Fibroblast of lung (primary cell): ENCODE data around the gene RNF150. TPM values are rescaled to one million over a fixed set of nuclear protein-coding genes. Genes with fewer than 3 reads are reported as not detected.

Experiments used
- DNase-seq, 2 donors: peaks; one replicate each; pipeline versions ENCODE4 v3.0.0 to v3.0.0-alpha.2; 2010; ENCODE audit warnings: low read depth in 2 of 2
- H2AFZ ChIP-seq: 2 replicates; pipeline ENCODE4 v1.5.1; 2012; ENCODE audit warnings: low read length, control low read depth, inconsistent platforms
- H3K27ac ChIP-seq: 2 replicates; pipeline ENCODE4 v1.5.1; 2011; ENCODE audit warnings: low read length, control low read depth; ENCODE audit not compliant: insufficient read depth
- H3K27me3 ChIP-seq: 2 replicates; pipeline ENCODE4 v1.5.1; 2011; ENCODE audit warnings: mild to moderate bottlenecking, low read length; ENCODE audit not compliant: control insufficient read depth, insufficient read depth
- H3K36me3 ChIP-seq: 2 replicates; pipeline ENCODE4 v1.5.1; 2011; ENCODE audit warnings: low read length; ENCODE audit not compliant: control insufficient read depth, insufficient read depth
- H3K4me1 ChIP-seq: 2 replicates; pipeline ENCODE4 v1.5.1; 2011; ENCODE audit warnings: low read length; ENCODE audit not compliant: control insufficient read depth, insufficient read depth; ENCODE audit errors: extremely low read depth
- H3K4me2 ChIP-seq: 2 replicates; pipeline ENCODE4 v1.5.1; 2011; ENCODE audit warnings: low read length, control low read depth; ENCODE audit not compliant: insufficient read depth; ENCODE audit errors: extremely low read depth
- H3K4me3 ChIP-seq, 4 experiments: fragments of 200-600 bp in 1 of 4; sonication (generic) in 1 of 4; replicated peaks in 1 of 4; 2 replicates each; pipeline ENCODE4 v1.5.1; 2011 to 2016; ENCODE audit warnings: low read length in 4 of 4, low read depth in 3 of 4, mild to moderate bottlenecking in 3 of 4, control low read depth in 2 of 4, inconsistent platforms in 1 of 4, mixed read lengths in 1 of 4; ENCODE audit not compliant: insufficient read depth in 1 of 4; ENCODE audit errors: control extremely low read depth in 1 of 4
- H3K79me2 ChIP-seq: 2 replicates; pipeline ENCODE4 v1.5.1; 2012; ENCODE audit warnings: mild to moderate bottlenecking, low read length, inconsistent platforms; ENCODE audit not compliant: control insufficient read depth, insufficient read depth
- H3K9ac ChIP-seq: 2 replicates; pipeline ENCODE4 v1.5.1; 2011; ENCODE audit warnings: mild to moderate bottlenecking, low read length, control low read depth; ENCODE audit not compliant: insufficient read depth
- H3K9me3 ChIP-seq: 2 replicates; pipeline ENCODE4 v1.5.1; 2012; ENCODE audit warnings: low read depth, low read length; ENCODE audit not compliant: control insufficient read depth, insufficient read depth
- H4K20me1 ChIP-seq: 2 replicates; pipeline ENCODE4 v1.5.1; 2011; ENCODE audit warnings: low read length; ENCODE audit not compliant: control insufficient read depth, insufficient read depth; ENCODE audit errors: extremely low read depth
- CTCF ChIP-seq, 2 donors: IDR thresholded peaks in 1 of 2; conservative IDR thresholded peaks in 1 of 2; 1 replicate in 1 of 2; 2 replicates in 1 of 2; pipeline ENCODE4 v1.5.1; 2011 to 2012; ENCODE audit warnings: low read length in 2 of 2, control low read depth in 1 of 2, inconsistent platforms in 1 of 2, low read depth in 1 of 2, mild to moderate bottlenecking in 1 of 2
- EZH2 ChIP-seq: IDR thresholded peaks from 2 replicates; pipeline ENCODE4 v1.5.1; 2012; ENCODE audit warnings: low read length, control low read depth, mild to moderate bottlenecking; ENCODE audit errors: missing control alignments
- polyA plus RNA-seq, 2 donors: library from polyadenylated mRNA; depleted of rRNA in 1 of 2; stranded (reverse) in 1 of 2; unstranded in 1 of 2; fragments of >200 nt; gene quantifications; 2 replicates each; pipeline ENCODE4 v1.2.1, GENCODE V29; 2011 to 2012; ENCODE audit warnings: missing spikeins in 1 of 2
- total RNA-seq: library from RNA; depleted of rRNA; stranded (reverse); fragments of >200 nt; gene quantifications from 2 replicates; pipeline ENCODE4 v1.2.1, GENCODE V29; 2014

RNF150 gene
- total and polyA plus RNA-seq, 2 donors (not counting 1 experiment from before 2014, with no cell fraction given) = 0.66 to 5.6 TPM

DNA sequence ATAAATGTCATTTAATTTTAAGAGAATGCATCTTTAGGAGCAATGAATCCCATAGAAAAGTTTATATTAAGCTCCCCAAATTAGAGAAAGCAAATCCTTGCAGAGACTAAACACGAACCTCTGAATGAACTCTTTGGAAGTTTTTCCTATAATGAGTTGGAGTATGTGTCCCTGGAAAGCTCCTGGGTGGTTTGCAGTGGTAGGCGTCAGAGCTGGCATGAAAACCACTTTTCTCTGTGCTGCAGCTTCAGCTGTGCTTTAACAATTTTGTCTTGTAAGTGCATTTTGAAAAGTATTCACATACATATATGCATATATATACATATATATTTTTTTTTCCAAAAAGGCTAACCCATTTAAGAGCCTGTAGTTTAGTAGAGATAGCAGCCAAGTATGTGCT is 228.4 kb downstream of the RNF150 start:
- Histone ChIP-seq H3K4me1 (no peaks in the 10 kb centered on the region), H3K27me3 (no peaks in the 10 kb centered on the region), H3K4me2 (no peak overlapping the region), H4K20me1 (no peaks in the 10 kb centered on the region), H3K9me3 (no peaks in the 10 kb centered on the region), H3K79me2 (no peaks in the 10 kb centered on the region), H3K36me3 (no peaks in the 10 kb centered on the region), H3K27ac (no peak overlapping the region), H3K9ac (no peak overlapping the region), H3K4me3 (no peak overlapping the region), H2AFZ (no peak overlapping the region)
- DNase-seq = peak in 1 of 2 donors; percentile 4
- no peak for TF ChIP-seq CTCF (conservative IDR thresholded peaks at IDR 0.05 in 1 of 2, IDR thresholded peaks at IDR 0.05 in 1 of 2; ENCODE audit: low read depth in 1 of 2, low read length in 2 of 2)
- no peak for TF ChIP-seq EZH2

GRCh38 chr4:140903522-140904475 is 229.5 kb downstream of the RNF150 start:
- Histone ChIP-seq H3K9ac (no peak overlapping the region), H4K20me1 (no peaks in the 10 kb centered on the region), H3K79me2 (no peaks in the 10 kb centered on the region), H3K4me2 (no peak overlapping the region), H3K4me3 (no peak overlapping the region), H3K9me3 (no peaks in the 10 kb centered on the region), H3K27me3 (no peaks in the 10 kb centered on the region), H3K36me3 (no peaks in the 10 kb centered on the region), H3K4me1 (no peaks in the 10 kb centered on the region), H2AFZ (no peak overlapping the region), H3K27ac (no peak overlapping the region)
- DNase-seq = no peak
- no peak for TF ChIP-seq EZH2
- TF ChIP-seq CTCF (conservative IDR thresholded peaks at IDR 0.05 in 1 of 2, IDR thresholded peaks at IDR 0.05 in 1 of 2; ENCODE audit: low read depth in 1 of 2, low read length in 2 of 2) = no peak

DNA sequence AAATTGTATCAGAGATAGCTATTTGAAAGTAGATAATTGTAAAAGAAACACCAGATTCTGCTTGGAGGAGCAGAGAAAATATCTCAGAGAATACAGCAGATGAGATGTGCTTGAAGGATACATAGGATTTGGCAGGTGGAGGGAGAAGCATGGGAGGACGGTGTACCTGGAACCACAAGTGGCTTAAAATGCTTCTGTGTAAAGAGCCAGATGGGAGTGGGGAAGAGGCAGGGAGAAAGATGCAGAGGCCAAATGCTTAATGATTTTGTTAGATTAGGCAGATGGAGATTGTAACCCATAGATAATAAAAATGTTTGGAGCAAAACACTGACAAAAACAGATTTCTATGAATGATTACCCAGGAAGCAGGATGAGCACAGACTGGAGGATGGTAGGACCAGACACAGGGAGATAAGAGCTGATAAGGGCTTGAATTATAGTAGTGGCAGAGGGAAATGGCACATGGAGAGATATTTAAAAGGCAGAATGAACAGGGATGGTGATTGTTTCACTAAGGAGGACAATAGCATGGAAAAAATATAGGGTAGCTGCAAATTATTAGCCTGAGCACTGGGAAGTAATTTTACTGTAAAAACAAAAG is 231.4 kb downstream of the RNF150 start:
- Histone ChIP-seq H3K27ac (no peak overlapping the region), H3K36me3 (no peaks in the 10 kb centered on the region)
- no peak for TF ChIP-seq CTCF (conservative IDR thresholded peaks at IDR 0.05 in 1 of 2, IDR thresholded peaks at IDR 0.05 in 1 of 2; ENCODE audit: low read depth in 1 of 2, low read length in 2 of 2)
- TF ChIP-seq EZH2 = no peak

More for the DNA sequence above, 231.4 kb downstream of the RNF150 start:
- Histone ChIP-seq H3K9me3 (no peaks in the 10 kb centered on the region), H3K9ac (no peak overlapping the region), H4K20me1 (no peaks in the 10 kb centered on the region), H3K27me3 (no peaks in the 10 kb centered on the region), H3K4me2 (no peak overlapping the region), H3K4me3 (no peak overlapping the region), H2AFZ (no peak overlapping the region), H3K4me1 (no peaks in the 10 kb centered on the region), H3K79me2 (no peaks in the 10 kb centered on the region)
- DNase-seq = no peak
